KG1 (cell line): ENCODE measurements around the gene CD300H.

Experiments used
- DNase-seq: peaks from one replicate; lab custom pipeline; 2025; lab: John Stamatoyannopoulos, UW

The CD300H gene

DNA sequence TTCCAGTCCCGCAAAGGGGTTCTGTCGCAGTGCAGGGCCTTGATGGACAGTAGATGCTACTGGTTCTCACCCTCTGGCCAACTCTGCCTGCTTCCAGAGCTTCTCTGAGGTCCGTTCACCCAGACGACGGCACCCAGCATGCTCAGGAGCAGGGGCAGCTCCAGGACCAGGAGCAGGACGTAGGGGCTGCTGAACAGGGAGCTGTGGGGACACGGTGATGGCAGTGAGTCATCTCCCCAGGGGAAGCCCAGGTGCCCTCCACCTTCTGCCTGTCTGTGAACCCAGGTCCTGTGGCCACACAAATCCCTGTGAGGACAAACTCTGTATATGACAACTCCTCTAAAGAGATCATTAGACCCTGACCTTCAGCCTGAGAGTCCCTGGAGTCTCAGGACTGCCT is 18.0 kb downstream of the CD300H start:
- DNase-seq = no peak

DNA sequence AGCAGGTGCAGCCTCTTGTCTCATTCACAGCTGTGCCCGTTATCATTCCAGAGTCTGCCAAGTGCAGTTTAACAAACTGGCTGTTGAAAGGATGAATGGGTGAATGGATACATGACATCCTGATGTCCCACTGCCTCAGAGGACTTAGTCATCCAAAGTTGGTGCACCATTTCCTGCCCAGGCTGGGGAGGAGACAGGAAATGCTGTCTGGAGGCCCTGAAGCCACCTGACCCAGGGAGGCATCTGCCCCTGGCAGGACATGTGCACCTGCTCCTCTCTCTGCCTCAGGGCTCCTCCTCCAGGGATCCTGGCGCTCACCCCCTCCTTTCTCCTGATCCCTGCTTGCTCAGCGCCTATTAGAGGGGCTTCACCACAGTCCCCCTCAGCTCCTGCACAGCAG is 19.6 kb downstream of the CD300H start:
- no peak for DNase-seq

DNA sequence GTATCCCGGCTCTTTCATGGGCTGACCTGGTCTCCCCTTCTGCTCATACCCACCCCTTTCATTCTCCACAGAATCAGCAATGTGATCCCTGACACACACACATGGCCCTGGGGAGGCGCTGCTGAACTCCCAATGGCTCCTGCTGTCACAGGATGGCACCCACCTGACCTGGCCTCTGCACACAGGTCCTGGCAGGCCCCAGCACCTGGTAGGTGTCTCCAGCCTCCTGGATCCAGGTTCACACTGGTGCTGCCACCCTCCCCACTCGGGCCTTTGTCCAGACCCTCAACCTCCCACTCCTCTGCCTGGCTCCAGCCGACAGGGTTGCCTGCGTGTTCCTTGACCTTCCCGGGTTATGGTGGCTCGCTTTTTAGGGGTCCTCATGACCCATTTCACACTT is 20.0 kb downstream of the CD300H start:
- DNase-seq = no peak

DNA sequence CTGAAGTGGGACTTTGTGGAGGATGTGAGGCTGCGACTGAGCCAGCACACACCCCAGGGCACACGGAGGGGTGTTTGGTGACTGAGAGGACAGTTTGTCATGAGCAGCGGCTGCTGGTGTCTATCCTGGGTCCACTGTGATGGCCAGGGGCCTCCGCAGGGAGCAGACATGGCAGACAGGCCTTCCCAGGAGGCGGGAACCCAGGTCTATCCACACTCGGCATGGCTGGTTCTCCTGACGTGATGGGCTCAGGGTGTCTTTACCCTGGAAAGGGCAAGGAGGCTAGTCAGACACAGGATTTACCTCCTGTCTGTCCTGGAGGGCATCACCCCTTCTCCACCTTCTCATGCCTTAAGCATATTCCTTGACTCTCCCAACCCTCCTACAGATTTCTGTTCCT is 20.7 kb downstream of the CD300H start:
- no peak for DNase-seq

DNA sequence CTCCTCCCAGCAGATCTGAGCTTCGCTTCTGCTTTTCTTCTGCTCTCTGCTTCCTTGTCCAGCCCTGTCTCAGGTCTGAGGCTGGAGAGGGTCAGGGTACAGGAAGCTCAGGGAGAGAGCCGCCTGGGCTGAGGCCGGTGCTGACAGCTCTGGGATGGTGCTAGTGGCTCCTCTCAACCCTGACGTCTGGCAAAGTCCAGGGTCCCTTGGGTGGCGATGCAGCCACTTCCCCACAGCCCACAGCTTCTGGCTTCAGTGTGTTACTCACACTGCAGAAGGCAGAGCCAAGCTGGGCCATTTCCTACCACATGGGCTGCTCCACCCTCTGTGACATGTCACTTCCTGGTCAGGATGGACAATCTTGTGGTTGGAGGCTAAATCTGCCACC is 21.5 kb downstream of the CD300H start, which contains the start of gene CD300C:
CD300C (minus strand) TSS at position 273 of the 388 bp plus-strand sequence. CDS start 333 bp downstream, outside the sequence.
- no peak for DNase-seq

DNA sequence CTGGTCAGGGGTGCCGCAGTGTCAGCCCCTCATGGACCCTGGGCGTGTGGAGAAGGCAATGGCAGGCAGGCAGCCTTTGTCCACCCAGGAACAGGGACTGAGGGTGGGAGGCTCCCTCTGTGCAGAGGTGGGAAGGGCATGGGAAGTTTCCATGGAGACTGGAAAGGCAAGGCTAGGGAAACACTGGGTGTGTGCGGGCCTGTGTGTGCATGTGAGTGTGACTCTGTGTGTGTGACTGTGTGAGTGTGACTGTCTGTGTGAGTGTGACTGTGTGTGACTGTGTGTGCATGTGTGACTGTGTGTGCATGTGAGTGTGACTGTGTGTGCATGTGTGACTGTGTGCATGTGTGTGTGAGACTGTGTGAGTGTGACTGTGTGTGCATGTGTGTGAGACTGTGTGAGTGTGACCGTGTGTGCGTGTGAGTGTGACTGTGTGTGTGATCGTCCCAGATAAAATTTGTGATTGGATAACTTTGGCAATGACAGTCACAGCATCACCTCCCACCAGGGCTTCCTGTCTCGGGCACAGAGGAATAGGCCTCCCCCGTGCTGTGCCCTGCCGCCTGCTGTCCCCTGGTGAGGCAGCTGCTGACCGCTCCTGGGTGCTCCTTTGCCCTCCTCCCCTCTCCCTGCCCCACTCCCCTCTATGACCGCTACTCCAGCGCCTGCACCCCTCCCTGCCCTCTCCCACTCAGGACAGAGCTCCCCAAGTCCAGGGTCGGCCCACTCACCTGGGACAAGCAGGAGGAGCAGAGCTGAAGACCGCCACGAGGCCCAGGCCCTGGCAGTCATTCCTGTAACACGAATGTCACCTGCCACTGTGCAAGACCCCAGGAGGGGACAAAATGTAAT is 22.1 kb downstream of the CD300H start:
- no peak for DNase-seq

DNA sequence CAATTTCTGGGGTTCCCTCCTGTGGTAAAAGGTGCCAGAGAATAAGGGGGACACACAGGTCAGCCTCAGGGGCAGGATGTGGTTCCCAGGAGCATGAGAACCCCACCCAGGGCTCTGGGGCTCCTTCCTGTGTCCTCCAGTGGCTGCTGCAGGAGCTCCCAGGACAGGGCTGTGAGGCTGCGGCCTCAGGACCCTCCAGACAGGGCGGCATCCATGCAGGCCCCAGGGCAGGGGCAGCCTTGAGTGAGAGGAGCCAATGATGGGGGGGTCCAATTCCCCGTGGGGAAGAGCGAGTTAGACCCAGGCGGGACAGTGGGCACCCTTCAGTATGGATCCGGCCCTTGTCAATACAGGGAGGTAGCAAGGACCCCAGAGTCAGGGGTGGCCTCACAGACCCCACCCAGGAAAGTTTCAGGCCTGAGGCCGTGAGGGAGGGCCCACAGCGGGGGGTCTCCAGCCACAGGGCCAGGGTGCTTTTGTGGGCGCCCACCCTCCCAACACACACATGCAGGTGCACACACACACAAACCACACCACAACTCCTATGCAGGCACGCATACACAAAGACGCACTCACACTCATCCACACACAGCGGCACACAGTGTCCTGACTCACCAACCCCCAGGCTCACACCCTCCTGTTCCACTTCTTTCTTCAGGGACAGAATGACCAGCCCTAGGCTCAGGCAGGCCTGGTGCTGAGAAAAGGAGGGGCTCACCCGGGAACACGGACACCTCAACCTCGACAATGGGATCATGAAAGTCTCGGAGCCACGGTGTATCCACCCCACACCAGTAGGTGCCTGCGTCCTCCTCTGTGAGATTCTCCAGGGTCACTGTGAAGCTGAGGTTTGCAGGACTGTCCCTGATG is 23.2 kb downstream of the CD300H start:
- DNase-seq = no peak

DNA sequence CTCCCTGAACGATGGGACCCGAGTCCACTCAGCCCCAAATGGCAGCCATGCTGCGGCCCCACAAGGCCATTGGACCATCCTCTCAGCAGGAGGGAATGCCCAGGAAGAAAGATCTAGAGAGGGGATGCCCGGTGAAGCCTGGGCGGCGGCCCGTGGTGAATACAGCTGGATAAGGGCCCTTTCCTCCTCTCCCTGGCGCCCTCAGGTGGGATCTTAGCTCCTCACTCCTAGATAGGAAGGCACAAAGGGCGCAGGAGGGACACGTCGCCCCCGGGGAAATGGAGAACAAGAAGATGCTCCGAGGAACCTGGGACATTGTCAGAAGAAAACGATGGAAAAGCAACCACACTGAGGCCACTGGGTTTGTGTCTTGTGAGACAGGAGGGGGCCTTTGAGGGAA is 23.9 kb downstream of the CD300H start:
- DNase-seq = no peak

DNA sequence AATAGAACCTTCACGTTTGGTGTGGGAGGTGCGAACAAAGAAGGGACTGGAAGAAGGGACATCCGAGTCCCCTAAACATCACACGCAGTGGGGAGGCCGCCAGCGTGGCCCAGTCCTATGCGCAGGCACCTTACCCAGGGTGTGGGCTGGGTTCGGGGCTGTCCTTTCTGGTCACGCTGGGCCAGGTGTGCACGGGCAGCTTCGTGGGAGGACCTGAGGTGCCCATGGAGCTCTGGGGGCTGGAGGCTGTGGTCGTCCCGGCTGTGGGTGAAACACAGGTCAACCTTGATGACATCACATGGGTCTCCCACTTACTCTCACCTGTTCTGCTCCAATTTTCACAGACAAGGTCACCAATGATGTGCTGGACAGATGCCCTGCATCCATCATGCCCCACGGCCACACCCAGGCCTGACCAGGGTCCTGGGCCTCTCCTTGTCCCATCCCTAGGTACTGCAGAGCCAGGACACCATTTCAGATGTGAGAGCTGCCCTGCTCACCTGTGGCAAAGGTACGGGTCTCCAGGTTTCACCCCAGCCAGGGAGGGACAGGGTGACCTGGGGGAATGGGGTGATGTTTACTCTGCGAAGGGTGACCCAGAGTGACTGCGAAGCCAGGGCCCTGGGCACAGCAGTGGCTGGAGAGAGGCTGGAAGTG is 24.5 kb downstream of the CD300H start:
- DNase-seq = no peak

DNA sequence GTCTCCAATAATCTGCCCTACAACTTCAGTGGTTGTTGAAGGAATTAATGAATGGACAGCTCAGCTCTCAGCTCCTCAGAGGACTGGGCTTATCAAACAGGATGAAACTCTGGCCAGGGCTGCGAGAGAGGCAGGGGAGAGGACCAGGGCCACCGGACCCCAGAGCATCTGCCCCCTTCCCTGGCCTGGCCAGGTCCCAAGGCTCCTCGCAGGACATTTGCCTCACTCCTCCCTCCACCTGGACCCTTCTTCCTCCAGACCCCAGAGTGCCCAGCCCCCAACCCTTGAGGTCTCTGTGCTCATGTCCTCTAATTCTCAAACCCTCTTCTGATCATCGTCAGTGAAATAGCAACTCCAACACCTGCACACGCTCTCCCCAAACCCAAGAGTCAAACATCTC is 25.1 kb downstream of the CD300H start:
- DNase-seq = no peak

DNA sequence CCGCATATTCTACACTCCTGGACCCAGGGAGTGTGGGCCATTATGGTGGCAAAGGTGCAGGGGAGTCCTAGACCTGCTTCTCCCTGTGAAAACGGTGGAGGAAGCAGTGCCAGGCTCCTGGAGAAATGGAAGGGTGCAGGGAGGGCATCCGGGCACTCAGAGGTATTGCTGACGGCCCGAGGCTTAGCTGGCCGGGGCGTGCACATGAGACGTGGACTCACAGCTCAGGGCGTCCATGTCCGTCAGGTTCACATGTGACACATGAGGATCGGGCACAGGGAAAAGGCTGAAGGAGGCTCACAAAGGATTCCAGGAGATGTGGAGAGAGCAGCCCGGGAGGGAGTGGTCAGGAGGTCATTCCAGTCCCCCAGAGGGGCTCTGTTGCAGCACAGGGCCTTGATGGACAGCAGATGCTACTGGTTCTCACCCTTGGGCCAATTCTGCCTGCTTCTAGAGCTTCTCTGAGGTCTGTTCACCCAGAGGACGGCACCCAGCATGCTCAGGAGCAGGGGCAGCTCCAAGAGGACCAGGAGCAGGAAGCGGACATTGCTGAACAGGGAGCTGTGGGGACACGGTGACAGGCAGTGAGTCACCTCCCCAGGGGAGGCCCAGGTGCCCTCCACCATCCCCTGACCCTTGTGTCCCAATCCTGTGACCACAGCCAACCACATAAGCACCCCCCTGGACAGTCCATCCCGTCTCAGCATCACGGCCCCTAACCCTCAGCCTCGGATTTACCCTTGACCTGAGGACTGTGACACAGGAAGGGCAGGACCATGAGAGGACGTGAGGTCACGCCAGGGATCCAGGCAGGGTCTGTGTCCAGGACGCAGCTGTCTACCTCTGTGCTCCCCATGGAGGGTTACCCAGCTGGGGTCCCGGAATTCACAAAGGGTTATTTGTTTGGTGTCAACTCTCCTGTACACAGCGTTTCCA is 25.9 kb downstream of the CD300H start:
- no peak for DNase-seq

DNA sequence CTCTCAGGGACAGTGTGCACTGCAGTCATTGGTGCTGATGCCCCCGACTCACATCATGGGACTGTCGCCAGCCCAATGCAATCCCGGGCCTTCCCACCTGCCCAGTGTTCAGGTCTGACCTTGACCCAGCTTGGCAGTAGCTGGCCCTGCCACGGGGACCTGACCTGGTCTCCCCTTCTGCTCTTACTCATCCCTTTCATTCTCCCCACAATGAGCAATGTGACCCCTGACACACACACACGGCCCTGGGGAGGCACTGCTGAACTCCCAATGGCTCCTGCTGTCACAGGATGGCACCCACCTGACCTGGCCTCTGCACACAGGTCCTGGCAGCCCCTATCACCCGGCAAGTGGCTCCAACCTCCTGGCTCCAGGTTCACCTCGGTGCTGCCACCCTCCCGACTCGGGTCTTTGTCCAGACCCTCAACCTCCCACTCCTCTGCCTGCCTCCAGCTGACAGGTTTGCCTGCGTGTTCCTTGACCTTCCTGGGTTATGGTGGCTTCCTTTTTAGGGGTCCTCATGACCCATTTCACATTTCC is 28.0 kb downstream of the CD300H start:
- no peak for DNase-seq

DNA sequence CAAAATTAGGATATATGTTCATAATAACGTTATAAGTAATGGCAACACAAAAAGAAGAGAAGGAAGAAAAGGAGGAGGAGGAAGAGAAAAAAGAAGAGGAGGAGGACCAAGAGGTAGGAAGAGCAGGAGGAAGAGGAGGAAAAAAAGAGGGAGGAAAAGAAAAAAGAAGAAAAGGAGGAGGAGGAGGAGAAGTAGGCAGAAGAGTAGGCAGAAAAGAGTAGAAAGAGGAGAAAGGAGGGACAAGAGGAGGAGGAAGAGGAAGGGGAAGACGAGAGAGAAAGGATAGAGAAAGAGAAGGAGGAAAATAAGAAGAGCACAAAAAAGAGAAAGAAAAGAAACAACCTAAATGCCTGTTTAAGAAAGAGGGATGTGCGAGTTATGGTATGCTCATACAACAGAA is 30.4 kb downstream of the CD300H start:
- no peak for DNase-seq

DNA sequence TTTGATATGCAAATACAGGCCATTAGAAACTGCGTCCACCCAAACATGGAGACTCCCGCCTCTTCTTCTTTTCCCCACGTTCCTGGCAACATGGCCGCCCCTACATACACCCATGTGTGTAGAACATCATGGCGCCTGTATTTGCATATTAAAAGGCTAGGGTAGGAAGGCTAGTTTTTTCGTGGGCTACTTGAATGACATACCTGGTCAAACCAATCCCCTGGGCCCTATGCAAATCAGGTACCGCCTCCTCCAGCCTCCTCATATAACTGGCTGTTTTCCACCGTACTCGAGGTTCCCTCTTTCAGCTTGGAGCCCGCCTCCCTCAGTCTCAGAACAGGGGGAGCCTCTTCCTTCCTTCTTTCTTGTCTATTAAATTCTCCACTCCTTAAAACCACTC is 35.2 kb downstream of the CD300H start:
- DNase-seq = peak; percentile 87

DNA sequence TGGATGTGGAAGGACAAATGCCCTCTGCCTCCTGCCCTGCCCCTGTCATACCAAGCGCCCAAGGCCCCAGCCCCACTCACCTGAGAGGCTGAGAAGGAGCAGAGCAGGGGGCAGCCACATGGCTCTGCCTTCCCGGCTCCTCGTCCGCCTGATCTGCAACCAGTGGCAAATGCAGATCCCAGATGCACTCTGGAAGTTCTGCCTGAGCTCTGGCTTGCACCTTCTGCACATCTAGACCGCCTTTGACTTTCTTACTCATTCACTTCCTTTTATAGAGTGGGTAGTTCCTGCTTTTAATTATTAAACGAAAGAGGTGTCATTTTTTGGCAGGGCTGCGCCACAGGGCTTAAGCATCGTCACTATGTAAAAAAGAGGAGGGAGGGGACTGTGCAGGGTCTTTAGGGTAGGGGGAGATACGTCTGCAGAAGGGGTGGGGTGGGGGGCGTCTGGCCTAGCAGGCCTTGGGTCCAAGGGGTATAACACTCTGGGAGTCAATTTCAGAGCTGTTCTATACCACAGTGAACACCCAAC is 36.0 kb downstream of the CD300H start, which contains the start of gene CD300LB:
CD300LB (minus strand) TSS at position 245 of the 531 bp plus-strand sequence; CDS start at position 120, 125 bp downstream.
- no peak for DNase-seq

DNA sequence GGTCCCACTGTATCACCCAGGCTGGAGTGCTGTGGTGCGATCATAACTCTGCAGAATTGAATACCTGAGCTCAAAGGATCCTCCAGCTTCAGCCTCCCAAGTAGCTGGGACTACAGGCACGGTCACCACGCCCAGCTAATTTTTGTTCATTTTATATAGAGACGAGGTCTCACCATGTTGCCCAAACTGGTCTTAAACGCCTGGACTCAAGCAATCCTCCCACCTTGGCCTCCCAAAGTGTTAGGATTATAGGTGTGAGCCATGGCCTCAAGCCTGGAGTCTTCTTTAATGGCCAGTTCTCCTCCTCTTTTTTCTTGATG is 36.5 kb downstream of the CD300H start:
- no peak for DNase-seq

DNA sequence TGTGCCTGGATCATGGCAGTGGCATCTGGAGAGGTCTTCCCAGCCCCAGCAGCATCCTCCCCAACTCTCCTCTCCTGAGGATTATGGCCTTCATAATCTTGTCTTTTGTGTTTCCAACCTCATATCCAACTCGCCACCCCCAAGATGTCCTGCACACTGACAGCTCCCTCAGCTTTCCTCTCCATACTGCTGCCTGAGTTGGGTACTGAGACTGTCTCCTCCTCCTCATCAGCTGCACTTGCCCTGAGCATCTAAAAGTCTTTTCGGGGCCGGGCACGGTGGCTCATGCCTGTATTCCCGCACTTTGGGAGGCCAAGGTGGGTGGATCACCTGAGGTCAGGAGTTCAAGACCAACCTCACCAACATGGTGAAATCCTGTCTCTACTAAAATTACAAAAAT is 38.1 kb downstream of the CD300H start:
- no peak for DNase-seq

DNA sequence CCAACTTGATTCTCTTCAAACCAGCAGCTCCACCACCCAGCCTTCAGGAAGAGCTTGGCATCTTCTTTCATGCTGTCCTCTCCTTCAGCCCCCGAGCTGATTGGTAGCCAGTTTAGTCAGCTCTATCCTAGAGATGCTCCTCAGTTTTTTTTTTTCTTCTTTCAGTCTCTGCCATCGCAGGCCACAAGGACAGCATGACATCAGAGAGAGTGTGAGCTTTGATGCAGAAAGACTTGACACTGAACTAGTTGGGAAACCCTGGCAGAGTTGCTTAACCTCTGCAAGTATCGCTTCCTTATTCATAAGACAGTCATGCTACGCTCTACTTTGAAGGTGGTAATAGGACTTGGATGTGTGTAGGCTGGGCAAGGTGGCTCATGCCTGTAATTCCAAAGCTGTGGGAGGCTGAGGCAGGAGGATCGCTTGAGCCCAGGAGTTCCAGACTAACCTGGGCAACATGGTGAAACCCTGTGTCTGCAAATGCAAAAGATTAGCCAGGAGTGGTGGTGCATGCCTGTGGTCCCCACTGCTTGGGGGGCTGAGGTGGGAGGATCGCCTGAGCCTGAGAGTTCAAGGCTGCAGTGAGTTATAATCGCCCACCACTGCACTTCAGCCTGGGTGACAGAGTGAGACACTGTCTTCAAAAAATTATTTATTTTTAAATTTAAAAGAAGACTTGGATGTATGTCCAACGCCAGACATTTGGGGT is 38.7 kb downstream of the CD300H start:
- DNase-seq = no peak

DNA sequence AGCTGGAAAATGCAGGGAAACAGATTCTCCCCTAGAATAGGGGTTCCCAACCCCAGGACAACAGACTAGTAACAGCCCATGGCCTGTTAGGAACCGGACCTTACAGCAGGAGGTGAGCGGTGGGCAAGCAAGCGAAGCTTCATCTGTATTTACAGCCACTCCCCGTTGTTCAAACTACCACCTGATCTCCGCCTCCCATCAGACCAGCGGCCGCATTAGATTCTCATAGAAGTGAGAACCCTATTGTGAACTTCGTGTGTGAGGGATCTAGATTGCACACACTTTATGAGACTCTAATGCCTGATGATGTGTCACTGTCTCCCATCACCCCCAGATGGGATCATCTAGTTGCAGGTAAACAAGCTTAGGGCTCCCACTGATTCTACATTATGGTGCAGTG is 39.6 kb downstream of the CD300H start:
- no peak for DNase-seq

DNA sequence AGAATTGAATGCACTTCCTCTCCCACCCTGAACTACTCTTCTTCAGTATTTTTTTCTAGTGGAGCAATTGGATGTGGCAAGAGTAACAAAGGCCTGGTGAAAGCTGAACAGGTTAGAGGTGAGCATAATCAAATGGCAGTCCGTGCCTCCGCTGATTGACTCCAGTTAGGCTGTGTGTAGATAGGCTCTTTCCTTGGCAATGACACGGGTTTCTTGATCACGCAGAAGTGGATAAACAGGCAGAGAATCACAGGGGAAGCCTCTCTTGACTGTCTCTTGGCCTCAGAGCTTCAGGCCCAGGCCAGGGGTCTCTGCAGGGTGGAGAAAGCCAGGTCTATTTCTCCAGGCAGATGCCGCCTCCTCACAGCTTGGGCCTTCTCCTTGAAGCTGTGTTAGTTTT is 40.2 kb downstream of the CD300H start:
- DNase-seq = no peak
